Tibial artery (tissue), 4 donors: Measurements from ENCODE around the gene OXT.
"Not testable (repeated sequence)": the region's sequence is repeated elsewhere in the genome, so short reads cannot be mapped to it uniquely, and the experiment has no call there.

Source experiments
- DNase-seq, 2 donors: peaks; one replicate each; pipeline ENCODE4 v3.0.0-alpha.2; 2019
- H3K27ac ChIP-seq, 2 donors: fragments of 200-600 bp; sonication (generic) in 1 of 2; 1 replicate in 1 of 2; 2 replicates in 1 of 2; pipeline ENCODE4 v1.5.1; 2018 to 2019; ENCODE audit warnings: mild to moderate bottlenecking in 1 of 2
- H3K27me3 ChIP-seq, 2 donors: fragments of 200-600 bp; sonication (generic) in 1 of 2; one replicate each; pipeline versions ENCODE4 v1.5.1 to v1.6.0; 2016 to 2019
- H3K36me3 ChIP-seq, 3 donors: fragments of 200-600 bp; sonication (generic) in 2 of 3; one replicate each; pipeline ENCODE4 v1.5.1; 2016 to 2019; ENCODE audit warnings: mild to moderate bottlenecking in 2 of 3
- H3K4me1 ChIP-seq, 4 donors: fragments of 200-600 bp; sonication (generic) in 2 of 4; 1 replicate in 3 of 4; 2 replicates in 1 of 4; pipeline ENCODE4 v1.5.1; 2016 to 2019
- H3K4me3 ChIP-seq, 2 donors: fragments of 200-600 bp; sonication (generic) in 1 of 2; 1 replicate in 1 of 2; 2 replicates in 1 of 2; pipeline ENCODE4 v1.5.1; 2018 to 2019; ENCODE audit warnings: mild to moderate bottlenecking in 2 of 2
- H3K9me3 ChIP-seq, 3 donors: fragments of 200-600 bp; sonication (generic) in 1 of 3; one replicate each; pipeline ENCODE4 v1.5.1; 2016 to 2019
- intact Hi-C: fragments of 100-400 bp; cut with DNase I; formaldehyde crosslinking; loops from one replicate; pipeline ENCODE4 v1.15.0; 2023; ENCODE audit warnings: low total_unique reads
- TF ChIP-seq, protein P1 (sequence below), 2 experiments: fragments of 200-600 bp in 1 of 2; fragments of 450-650 bp in 1 of 2; IDR thresholded peaks; one replicate each; pipeline ENCODE4 v1.5.1; 2017 to 2019; ENCODE audit warnings: antibody characterized with exemption in 2 of 2, mild to moderate bottlenecking in 1 of 2, moderate library complexity in 1 of 2

Gene OXT

DNA sequence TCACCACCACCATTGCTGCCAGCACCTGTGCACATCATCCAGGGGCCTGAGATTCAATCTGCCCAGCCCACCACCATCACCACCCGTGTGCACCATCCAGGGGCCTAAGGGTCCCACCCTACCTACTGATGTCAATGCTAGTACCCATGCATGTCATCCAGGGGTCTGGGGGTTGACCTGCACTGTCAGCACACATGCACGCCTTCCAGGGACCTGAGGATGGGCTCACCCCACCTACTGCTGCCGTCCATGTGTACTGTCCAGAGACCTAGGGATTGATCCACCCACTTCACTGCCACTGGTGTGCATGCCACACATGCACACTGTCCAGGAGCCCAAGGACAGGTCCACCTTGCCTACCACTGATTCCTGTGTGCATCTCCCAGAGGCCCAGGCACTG is 11.9 kb upstream of the OXT start:
- no peaks in the 10 kb centered on the region for H3K9me3 ChIP-seq
- intact Hi-C loops: loop anchor here (5.0 kb wide), 1 partner anchor 53 kb away; no protein-coding TSS in a partner anchor
- TF ChIP-seq, protein P1, sequence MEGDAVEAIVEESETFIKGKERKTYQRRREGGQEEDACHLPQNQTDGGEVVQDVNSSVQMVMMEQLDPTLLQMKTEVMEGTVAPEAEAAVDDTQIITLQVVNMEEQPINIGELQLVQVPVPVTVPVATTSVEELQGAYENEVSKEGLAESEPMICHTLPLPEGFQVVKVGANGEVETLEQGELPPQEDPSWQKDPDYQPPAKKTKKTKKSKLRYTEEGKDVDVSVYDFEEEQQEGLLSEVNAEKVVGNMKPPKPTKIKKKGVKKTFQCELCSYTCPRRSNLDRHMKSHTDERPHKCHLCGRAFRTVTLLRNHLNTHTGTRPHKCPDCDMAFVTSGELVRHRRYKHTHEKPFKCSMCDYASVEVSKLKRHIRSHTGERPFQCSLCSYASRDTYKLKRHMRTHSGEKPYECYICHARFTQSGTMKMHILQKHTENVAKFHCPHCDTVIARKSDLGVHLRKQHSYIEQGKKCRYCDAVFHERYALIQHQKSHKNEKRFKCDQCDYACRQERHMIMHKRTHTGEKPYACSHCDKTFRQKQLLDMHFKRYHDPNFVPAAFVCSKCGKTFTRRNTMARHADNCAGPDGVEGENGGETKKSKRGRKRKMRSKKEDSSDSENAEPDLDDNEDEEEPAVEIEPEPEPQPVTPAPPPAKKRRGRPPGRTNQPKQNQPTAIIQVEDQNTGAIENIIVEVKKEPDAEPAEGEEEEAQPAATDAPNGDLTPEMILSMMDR (IDR thresholded peaks at IDR 0.05): no peak
- H3K27ac ChIP-seq: no peak overlapping the region
- no peaks in the 10 kb centered on the region for H3K4me1 ChIP-seq
- H3K4me3 ChIP-seq: no peak overlapping the region
- DNase-seq: no peak
- H3K36me3 ChIP-seq: no peaks in the 10 kb centered on the region
- H3K27me3 ChIP-seq: no peaks in the 10 kb centered on the region

DNA sequence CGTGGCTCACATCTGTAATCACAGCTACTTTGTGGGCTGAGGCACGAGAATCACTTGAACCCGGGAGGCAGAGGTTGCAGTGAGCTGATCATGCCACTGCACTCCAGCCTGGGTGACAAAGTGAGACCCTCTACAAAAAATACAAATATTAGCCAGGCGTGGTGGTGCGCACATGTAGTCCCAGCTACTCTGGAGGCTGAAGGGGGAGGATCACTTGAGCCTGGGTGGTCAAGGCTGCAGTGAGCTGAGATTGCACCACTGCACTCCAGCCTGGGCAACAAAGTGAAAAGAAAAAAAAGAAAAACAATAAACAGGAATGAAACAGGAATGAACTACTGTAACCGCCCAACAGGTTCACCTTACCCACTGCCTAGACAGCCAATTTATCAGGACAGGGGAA is 7.3 kb upstream of the OXT start:
- H3K4me3 ChIP-seq, DNase-seq, H3K36me3 ChIP-seq, H3K9me3 ChIP-seq, intact Hi-C loops, H3K4me1 ChIP-seq, H3K27me3 ChIP-seq, H3K27ac ChIP-seq: not testable (repeated sequence)

GRCh38 chr20:3067139-3068014 is 4.0 kb upstream of the OXT start:
- Histone ChIP-seq H3K27me3 (peaks cover 0 to 26% of the 10 kb centered on the region in 2 donors), H3K36me3 (no peaks in the 10 kb centered on the region), H3K9me3 (no peaks in the 10 kb centered on the region), H3K4me1 (peaks cover 5 to 10% (median 9%) of the 10 kb centered on the region in 4 donors), H3K27ac (no peak overlapping the region), H3K4me3 (no peak overlapping the region)
- TF ChIP-seq, protein P1 (IDR thresholded peaks at IDR 0.05): no peak
- DNase-seq: no peak
- intact Hi-C loops: no loop called here

DNA sequence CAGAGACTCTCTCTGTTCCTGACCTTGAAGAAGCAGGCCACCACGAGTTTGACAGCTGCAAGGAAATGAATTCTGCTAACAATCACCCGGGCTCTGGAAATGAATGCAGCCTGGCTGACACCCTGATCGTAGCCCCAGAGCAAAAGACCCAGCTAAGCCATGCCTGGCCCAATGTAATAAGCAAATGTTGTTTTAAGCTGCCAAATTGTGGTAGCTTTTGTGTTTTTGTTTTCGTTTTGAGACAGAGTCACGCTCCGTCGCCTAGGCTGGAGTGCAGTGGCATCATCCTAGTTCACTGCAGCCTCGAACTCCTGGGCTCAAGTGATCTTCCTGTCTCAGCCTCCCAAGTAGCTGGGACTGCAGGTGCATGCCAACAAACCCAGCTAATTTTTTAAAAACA is 3.3 kb upstream of the OXT start:
- H3K36me3 ChIP-seq: no peaks in the 10 kb centered on the region
- intact Hi-C loops: no loop called here
- TF ChIP-seq, protein P1 (IDR thresholded peaks at IDR 0.05): no peak
- H3K9me3 ChIP-seq: no peaks in the 10 kb centered on the region
- no peak overlapping the region for H3K27ac ChIP-seq
- DNase-seq: no peak
- peaks cover 5 to 12% (median 9%) of the 10 kb centered on the region in 4 donors for H3K4me1 ChIP-seq
- H3K27me3 ChIP-seq: peaks cover 0 to 33% of the 10 kb centered on the region in 2 donors
- H3K4me3 ChIP-seq: no peak overlapping the region

- Histone ChIP-seq H3K36me3 (no peaks in the 10 kb centered on the region), H3K4me1 (peaks cover 5 to 12% (median 9%) of the 10 kb centered on the region in 4 donors), H3K4me3 (no peak overlapping the region), H3K9me3 (no peaks in the 10 kb centered on the region), H3K27me3 (peaks cover 0 to 44% of the 10 kb centered on the region in 2 donors), H3K27ac (no peak overlapping the region)
- TF ChIP-seq, protein P1 (IDR thresholded peaks at IDR 0.05): no peak
- DNase-seq: no peak
- intact Hi-C loops: no loop called here
Measured at GRCh38 chr20:3068986-3069900, 2.2 kb upstream of the OXT start.
